Testis (tissue), 3 donors: ENCODE measurements around the gene IZUMO4. TPM values are rescaled to one million over a fixed set of nuclear protein-coding genes. Genes with fewer than 3 reads are reported as not detected.
"Not testable (repeated sequence)": the region's sequence is repeated elsewhere in the genome, so short reads cannot be mapped to it uniquely, and the experiment has no call there.

Experiments
- DNase-seq: peaks from one replicate; pipeline ENCODE4 v3.0.0-alpha.2; 2019
- H3K27ac ChIP-seq, 2 donors: fragments of 200-600 bp; sonication (generic); one replicate each; pipeline ENCODE4 v1.5.1; 2019
- H3K27me3 ChIP-seq: fragments of 200-600 bp; sonication (generic); one replicate; pipeline ENCODE4 v1.5.1; 2019
- H3K36me3 ChIP-seq: fragments of 200-600 bp; sonication (generic); one replicate; pipeline ENCODE4 v1.5.1; 2017; ENCODE audit warnings: low read depth; ENCODE audit errors: missing control alignments
- H3K4me1 ChIP-seq: fragments of 200-600 bp; sonication (generic); one replicate; pipeline ENCODE4 v1.5.1; 2019
- H3K4me3 ChIP-seq, 2 donors: fragments of 200-600 bp; sonication (generic); one replicate each; pipeline ENCODE4 v1.5.1; 2017 to 2019
- H3K9me3 ChIP-seq: fragments of 200-600 bp; sonication (generic); one replicate; pipeline ENCODE4 v1.5.1; 2017
- CTCF ChIP-seq, 3 experiments: fragments of 450-650 bp in 2 of 3; fragments of 200-600 bp in 1 of 3; sonication (generic) in 1 of 3; IDR thresholded peaks; one replicate each; pipeline ENCODE4 v1.5.1; 2016 to 2019; ENCODE audit warnings: antibody characterized with exemption in 3 of 3, mild to moderate bottlenecking in 2 of 3, moderate library complexity in 1 of 3
- POLR2A ChIP-seq: fragments of 450-650 bp; IDR thresholded peaks from one replicate; pipeline ENCODE4 v1.6.1; 2017; ENCODE audit warnings: antibody characterized with exemption, mild to moderate bottlenecking, moderate library complexity
- WGBS, 2 donors: methylation state at CpG; one replicate each; pipeline ENCODE4 v1.1.5; 2018; 5-methylcytosine and 5-hydroxymethylcytosine counted together
- intact Hi-C: fragments of 100-400 bp; cut with DNase I; formaldehyde crosslinking; loops from one replicate; pipeline ENCODE4 v1.15.1; 2023; ENCODE audit warnings: low total_unique reads
- polyA plus RNA-seq: library from polyadenylated mRNA; stranded (reverse); fragments of 350-450 nt; fragmentation: Illumina TruSeq; extraction: RNeasy Lipid Tissue Mini Kit (QIAGEN cat#74804); gene quantifications from one replicate; pipeline ENCODE4 v1.2.3, GENCODE V29; 2014; ENCODE audit warnings: low read depth, low replicate concordance; ENCODE audit not compliant: insufficient read depth
- total RNA-seq, 2 donors: library from RNA; depleted of rRNA; stranded (reverse); fragments of >200 nt; gene quantifications; one replicate each; pipeline ENCODE4 v1.2.3, GENCODE V29; 2016

The IZUMO4 gene
- total and polyA plus RNA-seq, 3 donors from 2014 or later = 208 to 796 (median 276) TPM

GRCh38 chr19:2122982-2123381 lies 26.3 kb downstream of the IZUMO4 start:
- no peaks in the 10 kb centered on the region for H3K27me3 ChIP-seq
- no peak overlapping the region for H3K27ac ChIP-seq
- TF ChIP-seq POLR2A (no peak), CTCF (IDR thresholded peaks at IDR 0.05) (no peak)
- no peaks in the 10 kb centered on the region for H3K9me3 ChIP-seq
- no peak for DNase-seq
- H3K36me3 ChIP-seq = no peaks in the 10 kb centered on the region
- WGBS, 2 donors = 88 to 93% methylated on average over 5 to 10 of the region's 10 CpGs
- no peak overlapping the region for H3K4me3 ChIP-seq
- H3K4me1 ChIP-seq = no peaks in the 10 kb centered on the region
- intact Hi-C loops = no loop called here

DNA sequence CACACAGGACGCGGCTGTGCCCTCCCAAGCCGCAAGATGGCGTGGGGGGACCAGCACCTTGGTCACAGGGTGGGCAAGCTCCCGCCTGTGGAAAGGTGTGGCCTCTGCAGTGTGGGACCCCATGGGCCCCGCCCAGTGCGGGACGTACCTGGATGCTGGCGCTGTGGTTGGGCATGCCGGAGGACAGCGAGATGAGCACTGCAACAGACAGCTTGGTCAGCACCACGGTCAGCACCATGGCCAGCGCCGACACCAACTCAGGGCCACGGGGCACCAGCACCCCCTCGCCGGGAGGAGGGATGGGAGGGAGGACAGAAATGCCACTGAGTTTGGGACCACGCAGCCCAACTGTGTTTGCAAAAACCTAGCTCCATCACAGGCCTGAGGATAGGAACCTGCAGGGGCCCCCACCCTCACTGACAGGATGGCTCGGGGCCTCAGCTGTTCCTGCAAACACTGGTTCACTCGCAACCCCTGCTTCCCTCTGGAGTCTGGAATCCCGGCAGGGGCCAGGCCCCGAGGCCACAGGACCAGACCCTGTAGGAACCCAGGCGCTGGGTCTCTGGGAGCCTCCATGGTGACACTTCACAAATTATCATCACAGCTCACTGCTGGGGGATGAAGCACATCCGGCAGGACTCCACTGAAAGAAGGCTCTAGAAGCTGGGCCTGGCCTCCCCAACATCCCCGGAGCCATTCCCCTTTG lies 27.1 kb downstream of the IZUMO4 start:
- no peak overlapping the region for H3K27ac ChIP-seq
- no peaks in the 10 kb centered on the region for H3K36me3 ChIP-seq
- no peak for DNase-seq
- TF ChIP-seq CTCF (IDR thresholded peaks at IDR 0.05) (no peak), POLR2A (no peak)
- no peaks in the 10 kb centered on the region for H3K27me3 ChIP-seq
- WGBS, 2 donors = 86 to 93% methylated on average over 8 to 25 of the region's 25 CpGs
- no peaks in the 10 kb centered on the region for H3K9me3 ChIP-seq
- intact Hi-C loops = no loop called here
- H3K4me3 ChIP-seq = no peak overlapping the region
- no peaks in the 10 kb centered on the region for H3K4me1 ChIP-seq

DNA sequence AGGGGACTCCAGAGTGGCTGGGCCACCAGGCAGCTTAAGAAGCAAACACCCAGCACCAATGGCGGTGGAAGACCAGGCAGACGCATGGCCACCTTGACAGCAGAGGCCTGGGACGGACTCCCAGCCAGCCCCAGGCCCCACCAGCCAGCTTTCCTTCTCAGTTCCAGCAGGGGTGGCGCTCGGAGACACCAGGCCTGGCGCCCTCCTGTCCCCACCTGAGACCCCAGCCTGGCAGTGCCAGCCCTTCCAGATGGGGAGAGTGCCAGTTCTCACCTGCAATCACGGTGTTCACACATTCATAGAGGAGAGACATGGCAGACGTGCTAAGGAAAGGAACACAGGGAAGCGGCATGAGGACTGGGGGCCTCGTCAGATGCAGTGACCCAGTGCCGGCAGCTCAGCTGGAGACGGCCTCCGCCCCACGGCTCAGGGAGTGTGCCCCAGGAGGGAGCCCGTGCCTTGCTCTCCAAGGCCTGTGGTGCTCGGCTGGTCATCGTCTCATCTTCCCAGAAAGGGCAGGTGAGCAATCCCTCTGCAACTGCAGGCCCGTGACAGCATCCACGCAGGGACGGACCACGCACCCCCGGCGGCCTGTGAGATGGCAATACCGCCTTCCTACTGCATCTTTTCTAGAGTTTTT lies 30.3 kb downstream of the IZUMO4 start:
- H3K9me3 ChIP-seq = no peaks in the 10 kb centered on the region
- DNase-seq = no peak
- 94 to 95% methylated on average over 20 to 24 of the region's 24 CpGs for WGBS, 2 donors
- H3K4me3 ChIP-seq = no peak overlapping the region
- TF ChIP-seq POLR2A = no peak
- no peak for TF ChIP-seq CTCF (IDR thresholded peaks at IDR 0.05)
- H3K4me1 ChIP-seq = no peaks in the 10 kb centered on the region
- no peaks in the 10 kb centered on the region for H3K27me3 ChIP-seq
- intact Hi-C loops = no loop called here
- H3K27ac ChIP-seq = no peak overlapping the region
- H3K36me3 ChIP-seq = no peaks in the 10 kb centered on the region

DNA sequence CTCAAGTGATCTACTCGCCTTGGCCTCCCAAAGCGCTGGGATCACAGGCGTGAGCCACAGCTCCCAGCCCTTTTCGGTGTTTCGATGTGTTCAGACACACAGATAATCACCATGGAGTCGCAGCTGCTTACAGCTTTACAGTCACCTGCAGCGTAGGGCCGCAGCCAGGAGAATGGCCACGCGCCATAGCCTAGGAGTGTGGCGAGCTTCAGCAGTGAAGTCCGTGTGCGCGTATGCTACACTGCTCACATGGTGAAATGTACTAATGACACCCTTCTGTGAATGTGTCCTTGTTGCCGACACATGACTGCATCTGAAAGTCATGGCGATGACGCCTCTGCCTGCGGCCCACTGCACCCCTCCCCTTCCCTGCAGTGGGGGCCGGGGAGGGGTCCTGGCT lies 31.0 kb downstream of the IZUMO4 start:
- 80 to 100% methylated on average over 2 to 19 of the region's 19 CpGs for WGBS, 2 donors
- no peak for DNase-seq
- Histone ChIP-seq H3K4me1 (peaks cover 4% of the 10 kb centered on the region), H3K27ac (no peak overlapping the region), H3K27me3 (no peaks in the 10 kb centered on the region), H3K9me3 (no peaks in the 10 kb centered on the region), H3K36me3 (no peaks in the 10 kb centered on the region), H3K4me3 (no peak overlapping the region)
- intact Hi-C loops = no loop called here
- TF ChIP-seq POLR2A = no peak
- TF ChIP-seq CTCF (IDR thresholded peaks at IDR 0.05) = no peak

DNA sequence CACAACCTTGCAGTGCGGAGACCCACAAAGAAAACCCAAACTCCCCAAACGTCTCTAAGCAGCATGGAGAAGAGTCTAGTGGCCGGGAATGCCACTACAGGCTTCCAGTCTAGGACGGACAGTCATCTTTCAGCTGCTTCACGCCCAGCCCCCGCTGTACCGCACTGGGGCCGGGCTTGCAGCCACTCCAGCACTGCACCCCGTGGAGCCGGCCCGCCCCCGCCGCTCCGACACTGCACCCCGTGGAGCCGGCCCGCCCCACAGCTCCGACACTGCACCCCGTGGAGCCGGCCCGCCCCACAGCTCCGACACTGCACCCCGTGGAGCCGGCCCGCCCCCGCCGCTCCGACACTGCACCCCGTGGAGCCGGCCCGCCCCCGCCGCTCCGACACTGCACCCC lies 31.5 kb downstream of the IZUMO4 start:
- H3K27ac ChIP-seq, H3K9me3 ChIP-seq, DNase-seq, H3K36me3 ChIP-seq, H3K4me3 ChIP-seq, H3K27me3 ChIP-seq, intact Hi-C loops, H3K4me1 ChIP-seq: not testable (repeated sequence)
- WGBS, 2 donors = 80 to 88% methylated on average over 5 to 10 of the region's 34 CpGs
